ENCODE results near the gene LRRC37B.
"Not testable (repeated sequence)": the region's sequence is repeated elsewhere in the genome, so short reads cannot be mapped to it uniquely, and the experiment has no call there.

- not testable (repeated sequence) for TF ChIP-seq IRF2 (CRISPR knock-in tag; IDR thresholded peaks at IDR 0.05; ENCODE audit: borderline replicate concordance, low read depth); ATF1 (CRISPR knock-in tag; IDR thresholded peaks at IDR 0.05); FOXP1 (CRISPR knock-in tag; IDR thresholded peaks at IDR 0.05; ENCODE audit: borderline replicate concordance); ATF6 (CRISPR knock-in tag; IDR thresholded peaks at IDR 0.05)
Measured at GRCh38 chr17:31975391-31975790, 31.8 kb upstream of the LRRC37B start.

Data from WTC11 (cell line).